CD8-positive, alpha-beta memory T cell (primary cell): Measurements from ENCODE around the gene GXYLT2. TPM values are rescaled to one million over a fixed set of nuclear protein-coding genes. Genes with fewer than 3 reads are reported as not detected.

Experiments
- polyA plus RNA-seq: library from polyadenylated mRNA; unstranded; fragments of 300-500 nt; fragmentation: Illumina TruSeq; gene quantifications from one replicate; pipeline ENCODE4 v1.2.3, GENCODE V29; 2021
- total RNA-seq, 2 experiments: library from RNA; stranded (reverse); gene quantifications; one replicate each; pipeline ENCODE4 v1.2.3, GENCODE V29; 2021

Gene GXYLT2
- total and polyA plus RNA-seq, 3 experiments from 2014 or later, result not detected

Other genes starting within 250 kb of the GXYLT2 start
- 10 to 100 TPM; 36.0 to 37.7 TPM for gene SHQ1, start 39.6 kb upstream of the GXYLT2 start, total RNA-seq
- gene SHQ1, start 39.6 kb upstream of the GXYLT2 start, polyA plus RNA-seq, result 44.9 TPM
- gene PPP4R2, start 108.8 kb downstream of the GXYLT2 start, total RNA-seq, result 100 to 1,000 TPM; 115 to 122 TPM
- 45.8 TPM for gene PPP4R2, start 108.8 kb downstream of the GXYLT2 start, polyA plus RNA-seq
- 1 to 10 TPM; 3.2 to 4.7 TPM for gene EBLN2, start 173.6 kb downstream of the GXYLT2 start, total RNA-seq
- gene EBLN2, start 173.6 kb downstream of the GXYLT2 start, polyA plus RNA-seq, result 0.76 TPM